Subcutaneous adipose tissue (tissue), 4 donors: ENCODE results near the gene DSG2. TPM values are rescaled to one million over a fixed set of nuclear protein-coding genes. Genes with fewer than 3 reads are reported as not detected.

Source experiments
- total RNA-seq, 4 donors: library from RNA; depleted of rRNA; stranded (reverse); fragments of >200 nt; gene quantifications; one replicate each; pipeline ENCODE4 v1.1.0, GENCODE V29; 2016
- TF ChIP-seq, protein P1 (sequence below): fragments of 450-650 bp; IDR thresholded peaks from one replicate; pipeline ENCODE4 v1.5.1; 2016; ENCODE audit warnings: low read depth, mild to moderate bottlenecking, control low read depth, antibody characterized with exemption, moderate library complexity

The DSG2 gene
- total RNA-seq, 4 donors from 2014 or later: 10.8 to 39.9 (median 18.8) TPM

DNA sequence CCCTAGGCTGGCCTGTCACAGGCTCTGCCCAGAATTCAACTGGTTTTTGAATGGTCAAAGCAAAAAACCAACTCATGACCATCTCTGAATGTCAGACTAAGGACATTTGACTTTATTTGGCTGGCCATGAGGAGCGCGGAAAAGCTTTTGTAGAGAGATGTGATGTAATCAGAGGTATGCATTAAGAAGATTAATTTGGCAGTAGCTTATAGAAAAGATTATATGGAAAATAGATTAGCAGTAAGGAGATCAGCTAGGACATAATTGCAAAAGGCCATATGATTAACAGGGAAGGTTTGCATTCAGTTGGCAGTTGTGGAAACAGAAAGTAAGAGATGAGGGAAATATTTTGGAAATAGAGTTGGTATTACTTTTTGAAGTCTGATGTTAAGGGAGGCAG is 81.4 kb downstream of the DSG2 start:
- TF ChIP-seq, protein P1, sequence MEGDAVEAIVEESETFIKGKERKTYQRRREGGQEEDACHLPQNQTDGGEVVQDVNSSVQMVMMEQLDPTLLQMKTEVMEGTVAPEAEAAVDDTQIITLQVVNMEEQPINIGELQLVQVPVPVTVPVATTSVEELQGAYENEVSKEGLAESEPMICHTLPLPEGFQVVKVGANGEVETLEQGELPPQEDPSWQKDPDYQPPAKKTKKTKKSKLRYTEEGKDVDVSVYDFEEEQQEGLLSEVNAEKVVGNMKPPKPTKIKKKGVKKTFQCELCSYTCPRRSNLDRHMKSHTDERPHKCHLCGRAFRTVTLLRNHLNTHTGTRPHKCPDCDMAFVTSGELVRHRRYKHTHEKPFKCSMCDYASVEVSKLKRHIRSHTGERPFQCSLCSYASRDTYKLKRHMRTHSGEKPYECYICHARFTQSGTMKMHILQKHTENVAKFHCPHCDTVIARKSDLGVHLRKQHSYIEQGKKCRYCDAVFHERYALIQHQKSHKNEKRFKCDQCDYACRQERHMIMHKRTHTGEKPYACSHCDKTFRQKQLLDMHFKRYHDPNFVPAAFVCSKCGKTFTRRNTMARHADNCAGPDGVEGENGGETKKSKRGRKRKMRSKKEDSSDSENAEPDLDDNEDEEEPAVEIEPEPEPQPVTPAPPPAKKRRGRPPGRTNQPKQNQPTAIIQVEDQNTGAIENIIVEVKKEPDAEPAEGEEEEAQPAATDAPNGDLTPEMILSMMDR: no peak

DNA sequence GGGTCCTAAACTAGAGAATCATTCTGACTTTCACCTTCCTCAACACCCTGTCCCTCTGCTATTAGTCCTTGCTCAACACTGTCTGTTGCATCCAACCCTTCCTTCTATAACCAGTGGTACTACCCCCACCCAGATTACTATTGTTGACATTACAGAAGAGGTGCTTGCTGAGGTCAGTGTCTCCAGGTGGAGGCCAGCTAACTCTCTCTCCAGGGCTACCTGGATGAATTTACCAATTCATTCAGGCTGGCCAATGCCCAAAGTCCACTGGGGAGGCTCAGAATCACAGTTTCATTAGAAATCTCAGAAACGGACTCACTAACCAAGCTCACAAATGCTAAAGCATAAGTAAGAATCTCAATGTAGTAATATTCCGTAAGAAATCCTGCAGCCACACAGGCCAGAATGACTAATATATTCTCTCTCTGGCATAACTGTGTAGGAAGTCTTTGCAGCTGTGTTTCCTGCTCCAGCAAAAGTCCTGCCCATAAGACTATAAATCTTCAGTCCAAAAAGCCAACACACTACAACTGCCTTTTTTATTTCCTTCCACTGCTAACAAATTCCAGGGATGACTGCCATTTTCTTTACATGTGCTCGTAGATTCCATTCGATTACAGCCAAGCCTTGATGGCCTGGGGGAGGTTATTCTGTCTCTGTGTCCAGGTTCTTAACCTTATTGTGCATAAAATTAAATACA is 83.7 kb downstream of the DSG2 start:
- TF ChIP-seq, protein P1: no peak

DNA sequence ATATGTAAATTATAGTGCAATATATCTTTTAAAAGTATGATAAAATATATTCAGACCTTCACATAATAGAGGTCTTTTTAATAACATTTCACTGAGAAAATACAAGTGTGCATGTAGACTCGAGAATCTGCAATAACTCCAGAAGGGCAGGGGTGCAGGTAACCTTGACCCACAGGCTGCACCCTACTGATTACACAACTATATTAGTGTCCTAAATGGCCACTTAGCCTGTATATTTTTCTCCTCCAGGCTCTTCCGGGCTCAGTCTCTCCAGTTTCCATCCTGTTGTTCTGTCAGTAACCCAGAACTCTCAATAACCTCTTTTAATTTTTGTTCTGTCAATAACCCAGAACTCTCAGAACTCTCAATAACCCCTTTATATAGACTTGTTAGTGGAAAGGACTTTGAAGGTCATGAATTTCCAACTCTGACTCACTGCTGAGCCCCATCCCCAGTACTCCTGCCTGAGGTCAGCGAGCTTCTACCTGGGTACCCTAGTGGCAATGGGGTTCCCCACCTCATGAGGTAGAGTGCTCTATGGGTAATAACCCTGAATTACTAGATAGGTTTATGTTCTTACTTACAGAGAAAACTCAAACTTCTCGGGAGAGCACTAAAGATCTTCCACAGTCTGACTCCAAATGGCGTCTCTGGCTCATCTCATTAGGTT is 85.3 kb downstream of the DSG2 start:
- TF ChIP-seq, protein P1: no peak

DNA sequence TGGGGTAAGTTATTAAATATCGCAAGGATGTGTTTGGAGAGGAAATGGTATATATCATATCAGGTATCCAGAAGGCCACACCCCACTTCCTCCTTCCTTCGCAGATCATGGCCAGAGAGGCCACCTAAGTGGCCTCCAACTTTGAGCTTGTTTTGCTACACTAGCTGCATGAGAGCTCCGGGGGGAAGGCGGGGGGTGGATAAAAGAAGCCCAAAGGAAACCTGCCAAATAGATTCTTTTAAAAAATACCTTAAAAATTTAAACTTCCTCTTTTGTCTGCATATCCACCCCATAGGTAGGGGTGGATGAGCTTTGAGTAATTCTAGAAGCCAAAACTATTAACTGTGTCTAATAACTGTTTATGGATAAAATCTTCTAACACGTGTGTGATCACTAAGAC is 88.0 kb downstream of the DSG2 start:
- TF ChIP-seq, protein P1: no peak

DNA sequence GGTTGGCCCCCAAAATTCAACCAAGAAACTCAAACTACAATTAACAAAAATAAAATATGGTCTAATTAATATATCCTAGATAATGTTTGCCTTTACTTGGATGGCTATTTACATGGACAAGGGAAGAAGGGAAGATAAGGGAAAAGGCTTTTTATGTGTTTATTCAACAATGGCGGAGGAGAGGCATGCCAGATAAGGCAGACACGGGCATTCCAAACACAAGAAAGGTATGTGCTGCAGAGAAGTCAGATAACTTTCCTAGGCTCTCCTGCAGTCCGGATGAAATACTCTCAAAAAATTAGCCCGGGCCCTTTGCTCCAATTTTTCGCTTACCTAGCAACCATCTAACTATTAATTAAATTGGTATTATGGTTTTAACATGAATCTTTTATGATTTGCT is 88.6 kb downstream of the DSG2 start:
- TF ChIP-seq, protein P1: no peak

DNA sequence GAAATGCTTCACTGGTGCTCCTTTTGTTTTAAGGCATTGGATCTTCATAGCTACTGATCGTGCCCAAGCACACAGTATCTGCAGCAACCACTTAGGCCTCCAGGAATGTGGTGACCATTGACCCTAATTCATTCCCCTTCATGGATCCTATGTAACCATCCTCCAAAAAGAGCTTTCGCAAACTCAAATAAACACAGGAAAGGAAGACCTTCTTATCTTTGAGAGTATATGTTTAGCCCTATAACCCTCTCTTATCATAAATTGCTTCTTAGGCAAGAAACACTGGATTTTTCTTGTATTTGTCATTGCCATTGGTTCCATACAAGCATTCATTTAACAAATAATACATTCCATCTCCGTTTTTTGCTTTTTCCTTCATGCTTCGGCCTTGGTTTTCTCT is 89.6 kb downstream of the DSG2 start:
- TF ChIP-seq, protein P1: no peak

DNA sequence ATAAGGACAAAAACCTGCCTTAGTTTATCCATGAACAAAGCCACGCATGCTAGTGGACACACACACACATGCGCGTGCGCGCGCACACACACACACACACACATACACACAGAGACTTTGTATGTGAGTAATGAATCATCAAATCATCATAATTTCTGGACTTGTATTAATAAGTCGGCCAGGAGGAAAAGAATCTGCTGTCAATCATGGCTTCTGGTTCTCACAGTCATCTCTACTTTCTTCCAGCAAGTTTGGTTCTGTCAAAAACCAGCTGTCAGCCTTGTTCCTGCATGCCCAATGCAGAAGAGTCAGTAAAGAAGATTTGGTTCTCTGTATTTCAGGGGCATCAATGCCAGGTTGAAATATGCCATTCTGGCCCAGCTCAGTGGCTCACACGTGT is 92.6 kb downstream of the DSG2 start:
- TF ChIP-seq, protein P1: no peak
